Fibroblast of skin of left biceps (primary cell): Measurements from ENCODE around the gene KCNV2.

Source experiments
- DNase-seq, 2 experiments: peaks; one replicate each; pipeline ENCODE4 v3.0.0-alpha.2; 2013; ENCODE audit warnings: low read depth in 2 of 2

The KCNV2 gene

DNA sequence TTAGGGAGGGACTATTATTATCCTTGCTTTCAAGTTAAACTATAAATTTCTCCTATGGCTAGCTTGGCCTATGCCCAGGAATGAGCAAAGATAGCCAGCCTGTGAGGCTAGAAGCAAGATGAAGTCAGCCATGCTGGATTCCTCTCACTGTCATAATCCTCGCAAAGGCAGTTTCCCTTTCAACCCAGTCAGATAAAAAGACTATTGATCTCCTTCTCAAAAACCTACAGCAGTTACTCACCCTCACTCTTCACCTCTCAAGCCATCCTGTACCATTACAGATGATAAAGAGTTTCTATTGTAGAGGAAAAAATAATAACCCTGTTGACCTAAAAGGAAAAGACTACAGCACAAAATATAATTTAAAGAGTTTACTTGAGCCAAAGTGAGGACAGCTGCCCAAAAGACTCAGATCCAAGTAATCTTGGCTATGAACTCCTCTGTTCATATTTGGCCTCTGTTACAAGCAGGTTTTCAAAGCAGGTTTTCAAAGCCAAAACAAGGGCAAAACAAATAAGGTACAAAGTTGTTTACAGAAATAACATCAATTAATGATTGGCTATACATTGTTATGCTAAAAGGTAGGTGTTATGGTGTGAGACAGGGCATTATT lies 41.7 kb downstream of the KCNV2 start:
- no peak for DNase-seq

DNA sequence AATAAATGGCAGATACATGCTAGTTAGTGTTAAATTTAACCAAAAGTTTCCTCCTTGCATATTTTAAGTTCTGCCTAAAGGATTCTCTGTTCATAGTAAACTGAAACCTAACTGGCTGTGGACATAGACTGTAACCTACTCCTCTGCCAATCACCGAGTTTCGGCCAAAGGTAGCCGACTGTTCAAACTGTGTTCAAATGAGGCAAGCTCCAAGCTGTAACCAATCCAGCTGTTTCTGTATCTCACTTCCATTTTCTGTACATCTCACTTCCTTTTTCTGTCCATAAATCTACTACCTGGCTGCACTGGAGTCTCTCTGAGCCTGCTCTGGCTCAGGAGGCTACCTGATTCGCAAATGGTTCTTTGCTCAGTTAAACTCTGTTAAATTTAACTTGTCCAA lies 44.1 kb downstream of the KCNV2 start:
- no peak for DNase-seq

DNA sequence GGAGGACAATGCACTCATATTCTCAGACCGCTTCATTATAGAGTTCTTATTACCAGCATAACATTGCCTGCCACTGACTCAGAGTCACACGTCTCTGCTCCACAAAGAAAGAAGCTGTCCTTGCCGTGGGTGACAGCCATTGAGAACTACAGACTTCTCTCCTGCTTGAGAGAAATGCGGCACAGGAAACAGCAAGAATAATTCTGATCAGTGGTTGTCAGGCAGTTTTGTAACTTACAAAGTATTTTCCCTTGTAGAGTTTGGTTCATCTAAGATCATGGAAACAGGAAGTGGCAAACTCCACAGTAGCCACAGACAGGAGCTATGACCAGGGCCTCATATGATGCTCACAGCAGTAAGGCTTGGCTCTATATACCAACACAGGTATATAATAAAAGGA lies 47.0 kb downstream of the KCNV2 start:
- DNase-seq: no peak

DNA sequence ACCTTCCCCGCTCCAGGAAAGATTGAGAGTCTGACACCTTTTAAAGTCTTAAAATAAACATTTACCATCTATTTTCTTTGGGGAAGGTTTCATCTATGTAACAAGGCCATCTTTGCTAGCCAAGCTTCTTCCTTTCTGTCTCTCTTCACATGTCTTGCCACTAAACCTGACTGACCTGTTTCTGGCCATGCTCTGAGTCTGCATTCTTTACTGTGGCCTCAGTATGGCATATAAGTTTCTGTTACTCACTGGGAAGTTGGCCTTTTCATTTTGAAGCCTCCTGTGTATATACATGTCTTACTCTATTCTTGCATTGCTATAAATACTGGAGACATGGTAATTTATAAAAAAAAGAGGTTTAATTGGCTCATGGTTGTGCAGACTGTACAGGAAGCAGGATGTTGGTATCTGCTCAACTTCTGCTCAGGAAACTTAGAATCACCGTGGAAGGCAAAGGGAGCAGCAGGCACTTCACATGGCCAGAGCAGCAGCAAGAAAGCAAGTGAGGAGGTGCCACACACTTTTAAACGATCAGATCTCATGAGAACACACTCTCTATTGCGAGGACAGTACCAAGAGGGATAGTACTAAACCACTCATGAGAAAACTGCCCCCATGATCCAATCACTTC lies 48.1 kb downstream of the KCNV2 start:
- DNase-seq: no peak

DNA sequence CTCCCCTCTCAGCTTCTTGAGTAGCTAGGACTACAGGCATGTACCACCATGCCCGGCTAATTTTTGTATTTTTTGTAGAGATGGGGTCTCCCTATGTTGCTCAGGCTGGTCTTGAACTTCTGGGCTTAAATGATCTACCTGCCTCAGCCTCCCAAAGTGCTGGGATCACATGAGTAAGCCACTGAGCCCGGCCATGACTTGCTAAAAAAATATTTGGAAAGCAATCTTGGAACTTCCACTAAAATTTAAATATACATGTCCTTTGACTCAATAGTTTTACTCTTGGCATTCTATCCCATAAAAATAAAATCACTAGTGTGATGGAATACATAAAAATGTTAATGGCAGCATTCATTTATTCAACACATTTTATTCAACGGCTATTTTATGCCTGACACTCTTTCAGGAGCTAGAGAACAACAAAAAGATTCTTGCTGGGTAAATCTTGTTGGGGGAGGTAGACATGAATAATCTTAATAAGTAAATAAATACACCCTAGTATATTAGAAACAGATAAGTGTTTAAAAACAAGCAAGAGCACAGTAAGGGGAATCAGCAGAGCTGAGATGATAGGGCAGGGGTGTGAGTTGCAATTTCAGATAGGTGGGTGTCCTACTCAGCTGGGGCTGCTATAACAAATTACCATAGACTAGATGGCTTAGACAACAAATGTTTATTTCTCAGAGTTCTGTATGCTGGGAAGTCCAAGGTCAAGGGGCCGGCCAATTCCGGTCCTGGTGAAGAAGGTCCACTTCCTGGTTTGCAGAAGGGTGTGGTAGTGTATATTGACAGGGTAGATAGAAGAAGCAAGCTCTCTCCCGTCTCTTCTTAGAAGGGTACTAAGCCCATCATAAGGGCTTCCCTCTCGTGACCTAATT lies 50.7 kb downstream of the KCNV2 start:
- DNase-seq: no peak

DNA sequence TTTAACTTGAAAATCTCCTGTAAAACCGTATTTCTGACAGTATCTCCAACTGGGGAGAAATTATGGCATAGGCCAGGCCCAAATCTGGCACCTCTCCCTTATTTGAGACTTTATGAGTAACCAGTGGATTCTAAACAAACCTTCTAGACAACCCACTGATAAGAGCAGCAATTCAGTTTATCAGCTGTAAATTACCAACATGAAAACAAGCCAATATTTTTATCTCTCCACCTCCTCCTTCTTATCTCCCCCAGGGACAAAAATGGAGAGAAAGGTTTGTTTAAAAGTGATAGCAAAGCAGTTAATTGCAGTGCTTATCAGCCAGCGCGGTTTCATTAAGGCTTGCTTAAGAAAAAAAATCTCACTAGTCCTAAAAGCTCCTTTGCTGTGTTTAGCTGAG lies 53.8 kb downstream of the KCNV2 start:
- no peak for DNase-seq

DNA sequence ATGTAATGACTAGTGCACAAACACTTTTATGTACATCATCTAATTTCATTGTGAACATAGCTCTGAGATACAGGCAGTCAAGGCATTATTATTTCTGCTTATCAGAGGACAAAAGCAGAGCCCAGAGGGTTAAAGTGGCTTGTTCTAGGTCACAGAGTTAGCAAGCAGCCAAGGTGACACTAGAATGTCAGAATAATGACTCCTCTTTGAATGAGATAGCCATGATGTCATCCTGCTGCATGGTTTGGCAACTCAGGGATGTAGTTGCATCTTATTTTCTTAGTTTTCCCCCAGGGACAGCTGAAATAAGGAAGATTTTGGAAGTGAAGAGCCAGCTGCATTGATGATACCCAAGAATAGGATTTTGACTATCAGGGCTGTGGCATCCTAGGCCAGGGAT lies 54.4 kb downstream of the KCNV2 start:
- no peak for DNase-seq

DNA sequence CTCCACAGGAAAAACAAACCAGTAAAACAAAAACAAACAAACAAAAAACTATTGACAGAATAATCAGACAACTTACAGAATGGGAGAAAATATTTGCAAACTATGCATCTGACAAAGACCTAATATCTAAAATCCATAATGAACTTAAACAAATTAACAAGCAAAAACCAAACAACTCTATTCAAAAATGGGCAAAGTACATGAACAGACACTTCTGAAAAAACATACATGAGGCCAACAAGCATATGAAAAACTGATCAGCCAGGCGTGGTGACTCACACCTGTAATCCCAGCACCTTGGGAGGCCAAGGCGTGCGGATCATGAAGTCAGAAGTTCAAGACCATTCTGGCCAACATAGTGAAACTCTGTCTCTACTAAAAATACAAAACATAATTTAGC lies 60.1 kb downstream of the KCNV2 start:
- DNase-seq: no peak

DNA sequence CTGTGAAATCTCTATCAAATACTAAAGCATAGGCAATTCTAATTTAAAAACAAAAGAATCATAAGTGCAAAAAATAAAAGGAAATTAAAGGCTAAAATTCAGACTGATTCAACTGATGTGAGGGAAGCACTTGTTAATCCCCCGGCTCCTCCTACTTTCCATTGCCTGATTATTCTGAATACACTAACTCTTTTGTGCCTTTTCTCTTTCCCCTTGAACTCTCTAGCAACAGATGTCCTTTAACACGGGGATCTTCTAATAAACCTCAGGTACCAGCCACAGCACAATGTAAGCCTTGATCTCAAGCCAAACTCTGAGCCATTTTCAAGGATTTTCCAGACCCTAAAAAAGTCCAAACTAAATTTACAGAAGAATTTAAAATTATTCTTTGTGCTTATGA lies 61.5 kb downstream of the KCNV2 start:
- no peak for DNase-seq
